ENCODE measurements around the gene ZNF605. TPM values are rescaled to one million over a fixed set of nuclear protein-coding genes. Genes with fewer than 3 reads are reported as not detected.

The ZNF605 gene
- total and polyA plus RNA-seq, 2 donors (not counting 1 experiment from before 2014, with no cell fraction given): 6.0 to 21.7 TPM

DNA sequence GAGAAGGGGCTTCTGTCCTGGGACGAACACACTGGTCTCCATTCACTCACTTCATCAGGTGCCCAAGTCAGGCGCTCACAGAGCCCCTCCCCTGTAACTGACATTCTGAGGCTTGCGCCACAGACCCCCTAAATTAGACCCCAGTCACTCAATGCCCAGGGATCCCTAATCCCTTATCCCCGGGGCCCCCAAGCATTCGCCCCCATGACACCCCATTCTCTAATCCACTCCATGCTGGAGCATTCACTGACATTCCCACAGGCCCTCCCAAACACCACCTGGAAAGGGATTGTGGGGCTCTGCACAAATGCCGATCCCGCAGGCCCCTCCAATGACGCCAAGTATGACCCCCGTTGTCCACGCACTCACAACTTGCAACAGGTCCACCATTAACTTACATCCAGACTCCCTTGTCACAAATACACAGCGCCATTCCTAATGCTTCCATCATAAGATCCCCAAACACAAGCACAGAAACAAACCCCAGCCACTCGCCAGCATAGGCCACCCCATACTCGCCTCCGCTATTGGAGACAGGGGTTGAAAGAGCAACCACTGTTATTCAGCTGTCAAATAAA is 1.5 kb downstream of the ZNF605 start:
- Histone ChIP-seq H3K9me3 (ENCODE audit: control extremely low read depth in 1 of 3, control insufficient read depth in 2 of 3, insufficient read depth in 1 of 3, low read length in 2 of 3) (peaks cover 0 to 30% (median 8%) of the 10 kb centered on the region in 3 donors), H4K20me1 (ENCODE audit: control insufficient read depth, insufficient read depth, low read length, poor library complexity, severe bottlenecking) (peaks cover 14% of the 10 kb centered on the region), H3K36me3 (replicated peaks in 1 of 2; ENCODE audit: control extremely low read depth in 1 of 2, control insufficient read depth in 1 of 2, extremely low read depth in 1 of 2, insufficient read depth in 2 of 2, low read length in 1 of 2) (peaks cover 0 to 1% of the 10 kb centered on the region in 2 experiments), H2AFZ (ENCODE audit: insufficient read depth, low read depth, low read length, poor library complexity, severe bottlenecking) (peak overlapping the region; percentile 87), H3K9ac (ENCODE audit: low read length) (no peak overlapping the region), H3K27me3 (replicated peaks in 1 of 4; ENCODE audit: control extremely low read depth in 1 of 4, control insufficient read depth in 3 of 4, insufficient read depth in 4 of 4, low read length in 3 of 4) (no peaks in the 10 kb centered on the region), H3K4me3 (ENCODE audit: control extremely low read depth in 1 of 5, extremely low read depth in 1 of 5, insufficient read depth in 1 of 5, low read depth in 2 of 5, low read length in 4 of 5) (no peak overlapping the region), H3K4me2 (replicated peaks; ENCODE audit: low read depth, low read length, poor library complexity, severe bottlenecking) (peak overlapping the region; percentile 89), H3K4me1 (ENCODE audit: control insufficient read depth in 2 of 2, insufficient read depth in 2 of 2, low read length in 2 of 2) (peaks cover 11 to 19% of the 10 kb centered on the region in 2 donors), H3K79me2 (ENCODE audit: control insufficient read depth, insufficient read depth, low read length) (peaks cover 76% of the 10 kb centered on the region), H3K27ac (ENCODE audit: low read length in 2 of 2) (no peak overlapping the region)
- DNase-seq (peak; percentile 12), ATAC-seq (ENCODE audit: low read depth) (no peak)
- H3K27me3 Mint-ChIP-seq: no peaks in the 10 kb centered on the region
- ChIA-PET CTCF (no interaction called here), POLR2A (interaction anchor here (1.4 kb wide), 1 partner anchor 44 kb away, joined by 5 read pairs; no protein-coding TSS in a partner anchor)
- peaks cover 2% of the 10 kb centered on the region for H3K9me3 Mint-ChIP-seq (ENCODE audit: insufficient read depth)
- intact Hi-C loops (cut with micrococcal nuclease): loop anchor here (5.0 kb wide), 1 partner anchor 807 kb away; no protein-coding TSS in a partner anchor
- WGBS (ENCODE audit: insufficient coverage): 97% methylated on average over 10 of the region's 14 CpGs
- no peak for TF ChIP-seq CTCF (IDR thresholded peaks at IDR 0.05)
- TF ChIP-seq EZH2 (IDR thresholded peaks at IDR 0.05; ENCODE audit: borderline replicate concordance, insufficient read depth, low read depth, low read length, poor library complexity, severe bottlenecking): no peak
- peaks cover 26% of the 10 kb centered on the region for H3K4me1 Mint-ChIP-seq
- peak overlapping the region; percentile 88 for H3K27ac Mint-ChIP-seq
- H3K4me3 Mint-ChIP-seq: peak overlapping the region; percentile 93

GRCh38 chr12:132953771-132954170 is 2.3 kb downstream of the ZNF605 start:
- TF ChIP-seq EZH2 (IDR thresholded peaks at IDR 0.05; ENCODE audit: borderline replicate concordance, insufficient read depth, low read depth, low read length, poor library complexity, severe bottlenecking) (no peak), CTCF (IDR thresholded peaks at IDR 0.05) (no peak)

More at GRCh38 chr12:132953771-132954170, 2.3 kb downstream of the ZNF605 start:
- no peak overlapping the region for H3K4me3 ChIP-seq (ENCODE audit: control extremely low read depth in 1 of 5, extremely low read depth in 1 of 5, insufficient read depth in 1 of 5, low read depth in 2 of 5, low read length in 4 of 5)
- POLR2A ChIA-PET: no interaction called here
- Mint-ChIP-seq H3K4me1 (peaks cover 26% of the 10 kb centered on the region), H3K27me3 (no peaks in the 10 kb centered on the region), H3K4me3 (peak overlapping the region; percentile 37), H3K27ac (no peak overlapping the region), H3K9me3 (ENCODE audit: insufficient read depth) (peaks cover 2% of the 10 kb centered on the region)
- no peaks in the 10 kb centered on the region for H3K27me3 ChIP-seq (replicated peaks in 1 of 4; ENCODE audit: control extremely low read depth in 1 of 4, control insufficient read depth in 3 of 4, insufficient read depth in 4 of 4, low read length in 3 of 4)
- ATAC-seq (ENCODE audit: low read depth) (no peak), DNase-seq (no peak)
- H3K79me2 ChIP-seq (ENCODE audit: control insufficient read depth, insufficient read depth, low read length): peaks cover 84% of the 10 kb centered on the region
- peaks cover 11 to 19% of the 10 kb centered on the region in 2 donors for H3K4me1 ChIP-seq (ENCODE audit: control insufficient read depth in 2 of 2, insufficient read depth in 2 of 2, low read length in 2 of 2)
- no peak overlapping the region for H2AFZ ChIP-seq (ENCODE audit: insufficient read depth, low read depth, low read length, poor library complexity, severe bottlenecking)
- H3K4me2 ChIP-seq (replicated peaks; ENCODE audit: low read depth, low read length, poor library complexity, severe bottlenecking): no peak overlapping the region
- intact Hi-C loops (cut with micrococcal nuclease): no loop called here
- no peak overlapping the region for H3K27ac ChIP-seq (ENCODE audit: low read length in 2 of 2)
- CTCF ChIA-PET: no interaction called here
- peaks cover 0 to 37% (median 7%) of the 10 kb centered on the region in 3 donors for H3K9me3 ChIP-seq (ENCODE audit: control extremely low read depth in 1 of 3, control insufficient read depth in 2 of 3, insufficient read depth in 1 of 3, low read length in 2 of 3)
- peaks cover 0 to 7% of the 10 kb centered on the region in 2 experiments for H3K36me3 ChIP-seq (replicated peaks in 1 of 2; ENCODE audit: control extremely low read depth in 1 of 2, control insufficient read depth in 1 of 2, extremely low read depth in 1 of 2, insufficient read depth in 2 of 2, low read length in 1 of 2)
- peaks cover 20% of the 10 kb centered on the region for H4K20me1 ChIP-seq (ENCODE audit: control insufficient read depth, insufficient read depth, low read length, poor library complexity, severe bottlenecking)
- over 99% methylated on average over 7 of the region's 7 CpGs for WGBS (ENCODE audit: insufficient coverage)
- no peak overlapping the region for H3K9ac ChIP-seq (ENCODE audit: low read length)

Measured in B cell (primary cell).